CD4-positive, alpha-beta T cell (primary cell): ENCODE results near the gene ARMC8. TPM values are rescaled to one million over a fixed set of nuclear protein-coding genes. Genes with fewer than 3 reads are reported as not detected.

Experiments used
- ATAC-seq: fragments of 200-7000 bp; cut with Tn5 transposase; one replicate; pipeline ENCODE4 v1.10.0; 2022; ENCODE audit warnings: mild to moderate bottlenecking; ENCODE audit not compliant: poor library complexity
- CTCF ChIA-PET: fragments of 350-600 bp; sonication (Branson Sonifier 250); formaldehyde crosslinking; loops from one replicate; lab custom pipeline; 2021; ENCODE audit warnings: antibody characterized with exemption, inconsistent platforms; lab: Charles Lee
- POLR2A ChIA-PET: fragments of 350-600 bp; sonication (Branson Sonifier 250); formaldehyde crosslinking; loops from one replicate; lab custom pipeline; 2021; ENCODE audit warnings: antibody characterized with exemption, inconsistent platforms; lab: Charles Lee
- DNase-seq, 14 experiments: peaks; one replicate each; pipeline ENCODE4 v3.0.0-alpha.2; 2013 to 2020; ENCODE audit warnings: mixed read lengths in 2 of 14
- H3K27ac ChIP-seq, 2 donors: one replicate each; pipeline versions ENCODE4 v1.5.1 to v1.7.0; 2013; ENCODE audit warnings: low read length in 2 of 2, low read depth in 1 of 2, mild to moderate bottlenecking in 1 of 2
- H3K27me3 ChIP-seq, 2 experiments: 1 replicate in 1 of 2; 2 replicates in 1 of 2; pipeline versions ENCODE4 v1.6.1 to v1.7.0; 2013; ENCODE audit warnings: low read length in 2 of 2, control low read depth in 1 of 2, mild to moderate bottlenecking in 1 of 2, moderate library complexity in 1 of 2; ENCODE audit not compliant: insufficient read depth in 2 of 2, control insufficient read depth in 1 of 2
- H3K36me3 ChIP-seq: one replicate; pipeline ENCODE4 v1.6.1; 2013; ENCODE audit warnings: low read length, control low read depth; ENCODE audit not compliant: insufficient read depth
- H3K4me1 ChIP-seq: one replicate; pipeline ENCODE4 v1.6.1; 2013; ENCODE audit warnings: low read length, control low read depth; ENCODE audit not compliant: insufficient read depth
- H3K4me3 ChIP-seq: one replicate; pipeline ENCODE4 v1.5.1; 2013; ENCODE audit warnings: mild to moderate bottlenecking, low read length, moderate library complexity
- H3K9me3 ChIP-seq, 2 experiments: 1 replicate in 1 of 2; 2 replicates in 1 of 2; pipeline versions ENCODE4 v1.6.1 to v1.7.0; 2013; ENCODE audit warnings: low read length in 2 of 2, mild to moderate bottlenecking in 2 of 2, control low read depth in 1 of 2, moderate library complexity in 1 of 2; ENCODE audit not compliant: control insufficient read depth in 1 of 2, insufficient read depth in 1 of 2
- H3K27ac Mint-ChIP-seq: one replicate; pipeline ENCODE4 v1.8.0; 2020; ENCODE audit warnings: mixed read lengths
- H3K27me3 Mint-ChIP-seq: one replicate; pipeline ENCODE4 v1.8.0; 2021; ENCODE audit warnings: mixed read lengths
- H3K36me3 Mint-ChIP-seq: one replicate; pipeline ENCODE4 v1.8.0; 2021; ENCODE audit warnings: low read depth, mixed read lengths
- H3K4me1 Mint-ChIP-seq: one replicate; pipeline ENCODE4 v1.8.0; 2021; ENCODE audit warnings: low read depth, mixed read lengths
- H3K4me3 Mint-ChIP-seq: one replicate; pipeline ENCODE4 v1.8.0; 2020; ENCODE audit warnings: mild to moderate bottlenecking, mixed read lengths
- H3K9me3 Mint-ChIP-seq: one replicate; pipeline ENCODE4 v1.8.0; 2020; ENCODE audit warnings: mixed read lengths
- CTCF ChIP-seq: fragments of 200-600 bp; IDR thresholded peaks from one replicate; pipeline ENCODE4 v1.8.0; 2022; ENCODE audit warnings: antibody characterized with exemption, mild to moderate bottlenecking
- intact Hi-C, 2 experiments: fragments of 100-400 bp; cut with DNase I in 1 of 2; cut with micrococcal nuclease in 1 of 2; formaldehyde crosslinking; loops; one replicate each; pipeline versions ENCODE4 v1.15.1 to v1.9.0; 2023 to 2025; cut with DNase I, micrococcal nuclease
- total RNA-seq, 174 experiments: library from RNA in 2 of 174; stranded (reverse) in 2 of 174; gene quantifications; one replicate each; pipeline ENCODE4 v1.2.3 and lab custom pipeline; 2021 to 2026

The ARMC8 gene
- total RNA-seq, 2 experiments from 2014 or later: 62.8 to 62.9 TPM

GRCh38 chr3:138260611-138261010 is 73.5 kb downstream of the ARMC8 start:
- no peak overlapping the region for H3K4me3 Mint-ChIP-seq
- ChIA-PET CTCF (no interaction called here), POLR2A (no interaction called here)
- no peaks in the 10 kb centered on the region for H3K4me1 ChIP-seq
- no peak overlapping the region for H3K27ac Mint-ChIP-seq
- no peaks in the 10 kb centered on the region for H3K4me1 Mint-ChIP-seq
- no peak for DNase-seq
- H3K9me3 Mint-ChIP-seq: no peaks in the 10 kb centered on the region
- peaks cover 67% of the 10 kb centered on the region for H3K36me3 Mint-ChIP-seq
- H3K27me3 Mint-ChIP-seq: no peaks in the 10 kb centered on the region
- no peaks in the 10 kb centered on the region for H3K9me3 ChIP-seq
- TF ChIP-seq CTCF: no peak
- no peak for ATAC-seq
- H3K4me3 ChIP-seq: no peak overlapping the region
- peaks cover 24% of the 10 kb centered on the region for H3K36me3 ChIP-seq
- H3K27me3 ChIP-seq: no peaks in the 10 kb centered on the region
- H3K27ac ChIP-seq: no peak overlapping the region
- intact Hi-C loops: loop anchor here in 1 of 2 experiments (10.0 kb wide), 1 partner anchor 64 kb away; the partner anchor contains the start of gene NME9

- DNase-seq (no peak), ATAC-seq (no peak)
- POLR2A ChIA-PET: no interaction called here
- Mint-ChIP-seq H3K27me3 (no peaks in the 10 kb centered on the region), H3K4me1 (no peaks in the 10 kb centered on the region), H3K4me3 (no peak overlapping the region), H3K27ac (no peak overlapping the region), H3K9me3 (no peaks in the 10 kb centered on the region), H3K36me3 (peaks cover 79% of the 10 kb centered on the region)
- CTCF ChIA-PET: interaction anchor here (1.4 kb wide), 1 partner anchor 66 kb away, joined by 3 read pairs; no protein-coding TSS in a partner anchor
- Histone ChIP-seq H3K27me3 (no peaks in the 10 kb centered on the region), H3K4me3 (no peak overlapping the region), H3K4me1 (no peaks in the 10 kb centered on the region), H3K36me3 (peaks cover 42% of the 10 kb centered on the region), H3K9me3 (no peaks in the 10 kb centered on the region), H3K27ac (no peak overlapping the region)
- no peak for TF ChIP-seq CTCF
- intact Hi-C loops: loop anchor here in 1 of 2 experiments (10.0 kb wide), 1 partner anchor 62 kb away; the partner anchor contains the start of gene NME9
Observed at GRCh38 chr3:138263104-138263503, 76.0 kb downstream of the ARMC8 start.

- H3K4me1 Mint-ChIP-seq: no peaks in the 10 kb centered on the region
- no peak for ATAC-seq
- no peaks in the 10 kb centered on the region for H3K27me3 Mint-ChIP-seq
- no peaks in the 10 kb centered on the region for H3K9me3 Mint-ChIP-seq
- intact Hi-C loops: loop anchor here (5.0 to 10.0 kb wide), 2 partner anchors 59 to 62 kb away; partner anchors contain the start of gene NME9 (in 2 of the 2)
- POLR2A ChIA-PET: no interaction called here
- Histone ChIP-seq H3K9me3 (no peaks in the 10 kb centered on the region), H3K4me1 (no peaks in the 10 kb centered on the region), H3K4me3 (no peak overlapping the region), H3K27me3 (no peaks in the 10 kb centered on the region), H3K36me3 (peaks cover 41% of the 10 kb centered on the region), H3K27ac (no peak overlapping the region)
- H3K27ac Mint-ChIP-seq: no peak overlapping the region
- CTCF ChIA-PET: no interaction called here
- peaks cover 64% of the 10 kb centered on the region for H3K36me3 Mint-ChIP-seq
- no peak overlapping the region for H3K4me3 Mint-ChIP-seq
- DNase-seq: no peak
- TF ChIP-seq CTCF: no peak
Observed at GRCh38 chr3:138265745-138266144, 78.6 kb downstream of the ARMC8 start.
